Measurements from ENCODE around the gene CRYZL1. TPM values are rescaled to one million over a fixed set of nuclear protein-coding genes. Genes with fewer than 3 reads are reported as not detected.

Gene CRYZL1
- total RNA-seq, 1 donor from 2014 or later, result 30.7 TPM

DNA sequence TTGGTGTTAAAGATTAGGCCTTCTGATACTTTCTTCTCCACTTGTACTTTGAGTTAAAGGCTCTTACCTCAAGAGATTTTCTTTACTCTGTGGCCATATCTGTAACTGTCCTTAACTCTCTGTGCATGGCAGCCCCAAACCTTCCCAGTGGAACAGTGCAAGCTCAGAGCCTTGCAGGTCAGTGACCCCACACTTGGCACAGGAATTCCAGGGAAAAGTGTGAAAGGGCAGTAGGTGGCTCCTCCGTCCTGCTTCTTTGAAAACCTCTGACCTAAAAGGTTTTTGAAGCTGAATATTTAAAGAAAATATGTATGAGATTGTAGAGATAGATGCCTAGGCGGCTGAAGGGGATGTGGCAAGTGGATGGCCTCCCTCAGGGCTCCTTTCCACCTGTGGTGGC, 27.1 kb upstream of the CRYZL1 start:
- TF ChIP-seq EZH2 (IDR thresholded peaks at IDR 0.05; ENCODE audit: insufficient read depth, low read length), result no peak
- TF ChIP-seq, protein P1, sequence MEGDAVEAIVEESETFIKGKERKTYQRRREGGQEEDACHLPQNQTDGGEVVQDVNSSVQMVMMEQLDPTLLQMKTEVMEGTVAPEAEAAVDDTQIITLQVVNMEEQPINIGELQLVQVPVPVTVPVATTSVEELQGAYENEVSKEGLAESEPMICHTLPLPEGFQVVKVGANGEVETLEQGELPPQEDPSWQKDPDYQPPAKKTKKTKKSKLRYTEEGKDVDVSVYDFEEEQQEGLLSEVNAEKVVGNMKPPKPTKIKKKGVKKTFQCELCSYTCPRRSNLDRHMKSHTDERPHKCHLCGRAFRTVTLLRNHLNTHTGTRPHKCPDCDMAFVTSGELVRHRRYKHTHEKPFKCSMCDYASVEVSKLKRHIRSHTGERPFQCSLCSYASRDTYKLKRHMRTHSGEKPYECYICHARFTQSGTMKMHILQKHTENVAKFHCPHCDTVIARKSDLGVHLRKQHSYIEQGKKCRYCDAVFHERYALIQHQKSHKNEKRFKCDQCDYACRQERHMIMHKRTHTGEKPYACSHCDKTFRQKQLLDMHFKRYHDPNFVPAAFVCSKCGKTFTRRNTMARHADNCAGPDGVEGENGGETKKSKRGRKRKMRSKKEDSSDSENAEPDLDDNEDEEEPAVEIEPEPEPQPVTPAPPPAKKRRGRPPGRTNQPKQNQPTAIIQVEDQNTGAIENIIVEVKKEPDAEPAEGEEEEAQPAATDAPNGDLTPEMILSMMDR (IDR thresholded peaks at IDR 0.05; ENCODE audit: insufficient read depth, low read depth, low read length), result no peak
- Histone ChIP-seq H3K79me2 (ENCODE audit: insufficient read depth, low read length) (peaks cover 94% of the 10 kb centered on the region), H3K4me2 (ENCODE audit: low read length) (no peak overlapping the region), H3K36me3 (ENCODE audit: insufficient read depth, low read length) (no peaks in the 10 kb centered on the region), H4K20me1 (ENCODE audit: insufficient read depth, low read length) (peaks cover 71% of the 10 kb centered on the region), H3K4me1 (ENCODE audit: insufficient read depth, low read length) (peaks cover 3% of the 10 kb centered on the region), H3K4me3 (ENCODE audit: insufficient read depth, low read depth, low read length) (no peak overlapping the region), H3K9ac (ENCODE audit: low read length) (no peak overlapping the region), H3K9me3 (ENCODE audit: insufficient read depth, low read depth, low read length) (no peaks in the 10 kb centered on the region), H3K27ac (ENCODE audit: low read depth, low read length) (no peak overlapping the region), H3K27me3 (ENCODE audit: insufficient read depth, low read length) (no peaks in the 10 kb centered on the region), H2AFZ (ENCODE audit: low read depth, low read length) (no peak overlapping the region)
- H3K27me3 Mint-ChIP-seq (ENCODE audit: low read depth, unreplicated experiment), result no peaks in the 10 kb centered on the region
- peaks cover 19% of the 10 kb centered on the region for H3K4me1 Mint-ChIP-seq (ENCODE audit: low read depth, unreplicated experiment)
- H3K9me3 Mint-ChIP-seq (ENCODE audit: unreplicated experiment), result no peaks in the 10 kb centered on the region
- no peak overlapping the region for H3K4me3 Mint-ChIP-seq (ENCODE audit: unreplicated experiment)
- DNase-seq (ENCODE audit: low read depth) (no peak), FAIRE-seq (no peak)
- no peak overlapping the region for H3K27ac Mint-ChIP-seq (ENCODE audit: unreplicated experiment)
- H3K36me3 Mint-ChIP-seq (ENCODE audit: low read depth, unreplicated experiment), result peaks cover 4% of the 10 kb centered on the region

DNA sequence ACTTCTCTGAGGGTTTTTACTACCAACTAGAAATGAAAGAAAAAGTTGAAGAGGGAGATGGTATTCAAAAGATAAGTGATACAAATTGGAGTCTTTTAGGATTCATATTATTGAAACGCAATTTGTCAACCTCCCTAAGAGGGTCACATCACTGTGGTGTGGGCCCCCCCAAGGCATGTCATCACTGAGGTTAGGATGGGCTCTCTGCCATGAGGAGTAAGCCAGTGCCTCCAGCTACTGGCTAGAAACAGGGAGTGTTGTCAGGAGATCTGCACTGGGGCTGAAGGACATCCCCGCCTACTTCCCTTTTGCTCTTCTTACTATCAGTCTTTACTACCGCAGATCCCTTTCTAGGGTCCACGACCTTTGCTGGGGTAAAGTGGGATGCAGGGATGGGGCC, 26.6 kb upstream of the CRYZL1 start:
- H3K9me3 Mint-ChIP-seq (ENCODE audit: unreplicated experiment), result no peaks in the 10 kb centered on the region
- no peaks in the 10 kb centered on the region for H3K27me3 ChIP-seq (ENCODE audit: insufficient read depth, low read length)
- H3K9me3 ChIP-seq (ENCODE audit: insufficient read depth, low read depth, low read length), result no peaks in the 10 kb centered on the region
- no peak for FAIRE-seq
- no peak overlapping the region for H3K4me2 ChIP-seq (ENCODE audit: low read length)
- H3K79me2 ChIP-seq (ENCODE audit: insufficient read depth, low read length), result peaks cover 92% of the 10 kb centered on the region
- peaks cover 15% of the 10 kb centered on the region for H3K4me1 Mint-ChIP-seq (ENCODE audit: low read depth, unreplicated experiment)
- H2AFZ ChIP-seq (ENCODE audit: low read depth, low read length), result no peak overlapping the region
- peaks cover 4% of the 10 kb centered on the region for H3K36me3 Mint-ChIP-seq (ENCODE audit: low read depth, unreplicated experiment)
- H3K36me3 ChIP-seq (ENCODE audit: insufficient read depth, low read length), result no peaks in the 10 kb centered on the region
- H3K4me3 ChIP-seq (ENCODE audit: insufficient read depth, low read depth, low read length), result no peak overlapping the region
- no peak overlapping the region for H3K27ac ChIP-seq (ENCODE audit: low read depth, low read length)
- no peak overlapping the region for H3K9ac ChIP-seq (ENCODE audit: low read length)
- H3K27me3 Mint-ChIP-seq (ENCODE audit: low read depth, unreplicated experiment), result no peaks in the 10 kb centered on the region
- peak overlapping the region; percentile 13 for H3K27ac Mint-ChIP-seq (ENCODE audit: unreplicated experiment)
- TF ChIP-seq, protein P1 (IDR thresholded peaks at IDR 0.05; ENCODE audit: insufficient read depth, low read depth, low read length), result no peak
- no peak for TF ChIP-seq EZH2 (IDR thresholded peaks at IDR 0.05; ENCODE audit: insufficient read depth, low read length)
- H3K4me1 ChIP-seq (ENCODE audit: insufficient read depth, low read length), result peaks cover 3% of the 10 kb centered on the region
- no peak overlapping the region for H3K4me3 Mint-ChIP-seq (ENCODE audit: unreplicated experiment)
- no peak for DNase-seq (ENCODE audit: low read depth)
- H4K20me1 ChIP-seq (ENCODE audit: insufficient read depth, low read length), result peaks cover 66% of the 10 kb centered on the region

DNA sequence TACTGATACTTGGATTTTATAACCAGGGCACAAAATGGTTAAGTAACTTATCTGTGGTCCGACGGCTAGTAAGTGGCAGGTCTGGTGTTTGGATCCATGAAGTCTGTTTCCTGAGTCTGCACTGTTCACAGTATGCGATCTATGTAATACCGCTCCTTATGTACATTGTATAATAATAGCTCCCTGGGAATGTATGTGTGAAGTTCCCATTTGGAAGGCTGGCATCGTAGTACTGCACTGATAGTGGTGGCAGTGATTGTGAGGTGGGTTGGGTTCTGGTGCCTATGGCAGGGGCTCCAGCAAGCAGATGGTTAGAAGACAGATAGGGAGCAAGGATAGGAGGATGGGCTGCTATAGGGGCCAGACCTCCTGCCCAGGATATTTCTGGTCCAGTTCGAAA, 26.1 kb upstream of the CRYZL1 start:
- Histone ChIP-seq H3K4me2 (ENCODE audit: low read length) (no peak overlapping the region), H3K27me3 (ENCODE audit: insufficient read depth, low read length) (no peaks in the 10 kb centered on the region)
- FAIRE-seq, result no peak

More for the DNA sequence above, 26.1 kb upstream of the CRYZL1 start:
- Histone ChIP-seq H3K9ac (ENCODE audit: low read length) (no peak overlapping the region), H4K20me1 (ENCODE audit: insufficient read depth, low read length) (peaks cover 63% of the 10 kb centered on the region), H3K27ac (ENCODE audit: low read depth, low read length) (no peak overlapping the region), H3K9me3 (ENCODE audit: insufficient read depth, low read depth, low read length) (no peaks in the 10 kb centered on the region), H3K4me1 (ENCODE audit: insufficient read depth, low read length) (peaks cover 3% of the 10 kb centered on the region), H3K4me3 (ENCODE audit: insufficient read depth, low read depth, low read length) (no peak overlapping the region), H3K79me2 (ENCODE audit: insufficient read depth, low read length) (peaks cover 92% of the 10 kb centered on the region), H2AFZ (ENCODE audit: low read depth, low read length) (no peak overlapping the region), H3K36me3 (ENCODE audit: insufficient read depth, low read length) (no peaks in the 10 kb centered on the region)
- Mint-ChIP-seq H3K36me3 (ENCODE audit: low read depth, unreplicated experiment) (peaks cover 4% of the 10 kb centered on the region), H3K4me3 (ENCODE audit: unreplicated experiment) (no peak overlapping the region), H3K27ac (ENCODE audit: unreplicated experiment) (no peak overlapping the region), H3K27me3 (ENCODE audit: low read depth, unreplicated experiment) (no peaks in the 10 kb centered on the region), H3K9me3 (ENCODE audit: unreplicated experiment) (no peaks in the 10 kb centered on the region), H3K4me1 (ENCODE audit: low read depth, unreplicated experiment) (peaks cover 15% of the 10 kb centered on the region)
- no peak for DNase-seq (ENCODE audit: low read depth)
- no peak for TF ChIP-seq EZH2 (IDR thresholded peaks at IDR 0.05; ENCODE audit: insufficient read depth, low read length)
- TF ChIP-seq, protein P1 (IDR thresholded peaks at IDR 0.05; ENCODE audit: insufficient read depth, low read depth, low read length), result no peak
